Left lung (tissue), 10 donors: ENCODE measurements around the gene OR8K1. TPM values are rescaled to one million over a fixed set of nuclear protein-coding genes. Genes with fewer than 3 reads are reported as not detected.

Experiments
- ATAC-seq: fragments of 200-7000 bp; cut with Tn5 transposase; one replicate; pipeline ENCODE4 v1.9.1; 2020; ENCODE audit warnings: moderate library complexity
- DNase-seq, 4 donors: peaks; one replicate each; pipeline ENCODE4 v3.0.0-alpha.2; 2013 to 2020
- H3K27ac ChIP-seq, 2 donors: fragments of 200-600 bp; sonication (generic) in 1 of 2; one replicate each; pipeline versions ENCODE4 v1.5.0 to v1.8.0; 2020 to 2021
- H3K27me3 ChIP-seq, 2 donors: fragments of 200-600 bp; sonication (generic) in 1 of 2; one replicate each; pipeline versions ENCODE4 v1.5.0 to v1.8.0; 2020 to 2021
- H3K36me3 ChIP-seq, 2 donors: fragments of 200-600 bp; sonication (generic) in 1 of 2; one replicate each; pipeline versions ENCODE4 v1.5.0 to v1.8.0; 2020 to 2021
- H3K4me1 ChIP-seq, 2 donors: fragments of 200-600 bp; one replicate each; pipeline ENCODE4 v1.8.0; 2021
- H3K4me3 ChIP-seq, 2 donors: fragments of 200-600 bp; sonication (generic) in 1 of 2; one replicate each; pipeline versions ENCODE4 v1.5.0 to v1.8.0; 2020 to 2021; ENCODE audit warnings: mild to moderate bottlenecking in 1 of 2
- H3K9me3 ChIP-seq, 2 donors: fragments of 200-600 bp; sonication (generic) in 1 of 2; one replicate each; pipeline versions ENCODE4 v1.5.0 to v1.8.0; 2020 to 2021
- CTCF ChIP-seq, 2 donors: fragments of 200-600 bp; sonication (generic) in 1 of 2; IDR thresholded peaks; one replicate each; pipeline versions ENCODE4 v1.5.0 to v1.8.0; 2021; ENCODE audit warnings: antibody characterized with exemption in 2 of 2
- intact Hi-C, 2 donors: fragments of 100-400 bp; cut with DNase I; formaldehyde crosslinking; loops; one replicate each; pipeline versions ENCODE4 v1.11.2 to v1.14.2; 2022
- polyA plus RNA-seq, 6 donors: library from polyadenylated mRNA; unstranded; fragments of 120-200 nt; gene quantifications; one replicate each; pipeline ENCODE4 v1.2.1, GENCODE V29; 2013; ENCODE audit not compliant: insufficient read length in 6 of 6
- total RNA-seq, 2 donors: library from RNA; stranded (reverse); fragmentation: NEBNext Ultra II Directional; extraction: Animal tissue kit (Norgen Biotek cat#: 25700); gene quantifications; one replicate each; pipeline ENCODE4 v1.2.1, GENCODE V29; 2021
- donor health status: DM: no; HTN: yes; CAD: no.
- donor health status: DM: no; HTN: no; CAD: no.

Gene OR8K1
- total and polyA plus RNA-seq, 8 donors: not detected

- no peak for TF ChIP-seq CTCF (IDR thresholded peaks at IDR 0.05)
- peaks cover 0 to 22% of the 10 kb centered on the region in 2 donors for H3K9me3 ChIP-seq
- ATAC-seq: no peak
- no peaks in the 10 kb centered on the region for H3K4me1 ChIP-seq
- intact Hi-C loops: no loop called here
- no peak for DNase-seq
- no peak overlapping the region for H3K4me3 ChIP-seq
- no peaks in the 10 kb centered on the region for H3K36me3 ChIP-seq
- no peaks in the 10 kb centered on the region for H3K27me3 ChIP-seq
- no peak overlapping the region for H3K27ac ChIP-seq
Measured at GRCh38 chr11:56333156-56333555, 12.7 kb upstream of the OR8K1 start.

- Histone ChIP-seq H3K36me3 (no peaks in the 10 kb centered on the region), H3K9me3 (peaks cover 0 to 29% of the 10 kb centered on the region in 2 donors), H3K27me3 (no peaks in the 10 kb centered on the region), H3K4me1 (no peaks in the 10 kb centered on the region), H3K27ac (no peak overlapping the region), H3K4me3 (no peak overlapping the region)
- DNase-seq (no peak), ATAC-seq (no peak)
- TF ChIP-seq CTCF (IDR thresholded peaks at IDR 0.05): no peak
- intact Hi-C loops: no loop called here
Measured at GRCh38 chr11:56340289-56340688, 5.5 kb upstream of the OR8K1 start.

GRCh38 chr11:56353991-56354390 lies 8.2 kb downstream of the OR8K1 start, which contains the start of gene OR8J1:
Gene OR8J1 (plus strand): TSS chr11:56354291. CDS start chr11:56360247, 5,956 bp downstream.
- Histone ChIP-seq H3K36me3 (no peaks in the 10 kb centered on the region), H3K4me3 (no peak within 1 kb of the TSS), H3K27me3 (no peaks in the 10 kb centered on the region), H3K4me1 (no peaks in the 10 kb centered on the region), H3K9me3 (no peaks in the 10 kb centered on the region), H3K27ac (no peak within 1 kb of the TSS)
- intact Hi-C loops: no loop called here
- no peak for ATAC-seq
- no peak for DNase-seq
- TF ChIP-seq CTCF (IDR thresholded peaks at IDR 0.05): no peak

GRCh38 chr11:56375324-56375723 lies 29.5 kb downstream of the OR8K1 start, which contains the start of gene OR8U1:
Gene OR8U1 (plus strand): TSS chr11:56375624. CDS start chr11:56375624, 0 bp downstream.
- Histone ChIP-seq H3K27ac (no peak within 1 kb of the TSS), H3K4me3 (no peak within 1 kb of the TSS), H3K36me3 (no peaks in the 10 kb centered on the region), H3K9me3 (no peaks in the 10 kb centered on the region), H3K4me1 (no peaks in the 10 kb centered on the region), H3K27me3 (no peaks in the 10 kb centered on the region)
- DNase-seq (no peak), ATAC-seq (no peak)
- no peak for TF ChIP-seq CTCF (IDR thresholded peaks at IDR 0.05)
- intact Hi-C loops: no loop called here

GRCh38 chr11:56380120-56380519 lies 34.3 kb downstream of the OR8K1 start:
- H3K27me3 ChIP-seq: no peaks in the 10 kb centered on the region
- no peak overlapping the region for H3K27ac ChIP-seq
- H3K4me3 ChIP-seq: no peak overlapping the region
- ATAC-seq: no peak
- intact Hi-C loops: no loop called here
- no peaks in the 10 kb centered on the region for H3K36me3 ChIP-seq
- no peak for TF ChIP-seq CTCF (IDR thresholded peaks at IDR 0.05)
- H3K4me1 ChIP-seq: no peaks in the 10 kb centered on the region
- no peaks in the 10 kb centered on the region for H3K9me3 ChIP-seq
- DNase-seq: no peak
